ENCODE measurements around the gene GAS5. TPM values are rescaled to one million over a fixed set of nuclear protein-coding genes. Genes with fewer than 3 reads are reported as not detected.
"Not testable (repeated sequence)": the region's sequence is repeated elsewhere in the genome, so short reads cannot be mapped to it uniquely, and the experiment has no call there.

The GAS5 gene
- 428 TPM for total RNA-seq (ENCODE audit: insufficient read depth, low replicate concordance)

- DNase-seq (ENCODE audit: low spot score) = peak; percentile 100
These were observed at the start of gene GAS5 for GRCh38 chr1:173867753-173868265. Gene GAS5, minus strand, starts transcription at chr1:173867989.

DNA sequence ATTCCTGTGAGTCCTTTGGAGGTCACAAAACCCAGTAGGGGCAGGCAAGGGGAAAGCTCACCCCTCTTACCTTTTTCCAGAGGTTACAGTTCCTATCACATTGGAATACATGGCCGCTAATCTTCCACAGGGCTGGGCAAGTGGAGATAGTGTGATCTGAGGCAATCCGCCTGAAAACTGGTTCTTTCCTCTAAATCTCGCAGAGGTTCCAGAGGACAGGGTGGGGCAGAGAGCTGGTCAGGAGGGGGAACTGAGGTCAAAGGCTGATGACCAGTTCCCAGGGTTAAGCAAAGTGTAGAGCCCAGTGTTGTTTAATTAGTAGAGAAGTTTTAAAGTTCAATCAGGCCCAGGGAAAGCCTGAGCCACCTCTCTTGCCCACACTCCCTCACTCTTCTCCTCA is 49.4 kb upstream of the GAS5 start, which contains the start of gene SERPINC1:
SERPINC1 (minus strand) TSS at position 179 of the 400 bp plus-strand sequence; CDS start at position 111, 68 bp downstream.
- no peak for DNase-seq (ENCODE audit: low spot score)

DNA sequence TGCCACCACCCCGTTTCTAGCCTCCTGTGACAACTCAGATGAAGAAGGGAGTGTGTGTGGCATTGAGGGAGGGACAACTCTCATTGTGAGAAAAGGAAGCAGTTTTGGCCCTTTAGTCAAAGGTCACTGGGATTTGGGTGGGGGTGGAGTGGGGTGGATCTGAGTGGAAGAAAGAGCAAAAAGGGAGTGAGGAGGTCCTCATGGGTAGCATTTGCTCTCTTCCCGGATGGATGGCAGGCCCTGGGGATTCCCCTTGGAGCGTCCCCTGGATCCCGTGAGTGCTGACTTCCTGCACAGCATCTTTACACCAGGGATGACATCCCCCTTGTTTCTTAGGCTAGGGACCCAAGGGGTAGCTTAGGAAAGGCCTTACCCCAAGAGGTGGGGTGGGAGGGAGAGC is 48.9 kb upstream of the GAS5 start:
- no peak for DNase-seq (ENCODE audit: low spot score)

DNA sequence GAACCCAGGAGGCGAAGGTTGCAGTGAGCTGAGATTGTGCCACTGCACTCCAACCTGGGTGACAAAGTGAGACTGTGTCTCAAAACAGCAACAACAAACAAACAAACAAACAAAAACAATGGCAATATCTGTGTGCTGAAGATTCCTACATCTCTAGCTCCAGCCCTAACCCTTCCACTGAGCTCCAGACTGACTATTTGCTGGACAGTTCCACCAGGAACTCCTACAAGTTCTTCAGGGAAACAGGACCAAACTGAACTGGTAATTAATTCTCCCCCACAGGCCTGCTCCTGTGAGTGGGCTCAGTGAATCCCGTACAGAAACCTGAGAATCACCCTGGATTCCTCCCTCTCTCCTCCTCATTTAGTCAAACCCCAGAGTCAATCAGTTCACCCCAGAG is 47.8 kb upstream of the GAS5 start:
- no peak for DNase-seq (ENCODE audit: low spot score)

- DNase-seq (ENCODE audit: low spot score) = no peak
These were observed 46.6 kb upstream of the GAS5 start for GRCh38 chr1:173914366-173914871.

- DNase-seq (ENCODE audit: low spot score) = no peak
These were observed 45.3 kb upstream of the GAS5 start for GRCh38 chr1:173913111-173913510.

DNA sequence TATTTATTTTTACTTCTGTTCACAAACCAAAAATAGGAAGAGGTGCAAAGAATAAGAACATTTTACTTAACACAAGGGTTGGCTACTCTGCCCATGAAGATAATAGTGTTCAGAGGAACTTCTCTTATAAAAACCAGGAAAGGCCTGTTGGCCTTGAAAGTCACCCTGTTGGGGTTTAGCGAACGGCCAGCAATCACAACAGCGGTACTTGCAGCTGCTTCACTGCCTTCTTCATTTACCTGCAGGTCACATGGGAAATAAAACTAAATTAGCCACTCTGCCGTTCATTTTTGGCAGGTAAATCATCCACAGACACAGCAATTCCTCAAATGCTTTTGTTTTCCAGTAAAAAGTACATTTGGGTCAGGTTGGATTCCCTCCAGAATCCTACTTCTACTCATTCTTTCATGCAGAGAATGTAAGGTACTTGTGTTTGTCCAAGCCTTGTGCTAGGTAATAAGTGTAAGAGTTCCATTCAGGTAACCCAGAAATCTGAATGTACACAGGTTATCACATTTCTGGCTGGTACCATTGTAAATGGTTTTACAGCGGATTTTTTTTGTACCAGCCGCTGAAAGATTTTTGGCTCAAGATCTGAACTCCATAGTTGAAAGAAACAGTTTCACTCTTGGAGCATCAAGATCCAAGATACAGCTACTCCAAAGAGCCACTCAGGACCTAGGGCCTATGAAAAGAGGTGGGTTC is 36.2 kb upstream of the GAS5 start:
- DNase-seq (ENCODE audit: low spot score) = no peak

- no peak for DNase-seq (ENCODE audit: low spot score)
These were observed 33.2 kb upstream of the GAS5 start for GRCh38 chr1:173900992-173901391.

GRCh38 chr1:173900427-173900826 is 32.6 kb upstream of the GAS5 start:
- DNase-seq (ENCODE audit: low spot score) = no peak

DNA sequence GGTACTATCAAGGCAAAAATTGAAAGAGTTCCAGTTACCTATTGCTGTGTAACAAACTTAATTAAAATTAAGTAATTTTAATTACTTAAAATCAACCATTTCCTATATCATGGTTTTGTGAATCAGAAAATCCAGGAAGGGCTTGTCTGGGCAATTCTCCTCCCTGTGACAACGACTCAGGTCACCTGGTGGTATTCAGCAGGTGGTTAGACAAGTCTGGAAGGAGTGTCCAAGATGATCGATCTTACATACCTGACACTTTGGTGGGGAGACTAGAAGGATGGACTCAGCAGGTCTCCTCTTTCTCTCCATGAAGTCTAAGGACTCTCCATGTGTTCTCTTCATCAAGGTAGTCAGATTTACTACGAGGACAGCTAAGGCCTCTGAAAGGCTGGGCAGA is 26.4 kb upstream of the GAS5 start:
- no peak for DNase-seq (ENCODE audit: low spot score)

GRCh38 chr1:173893611-173894010 is 25.8 kb upstream of the GAS5 start:
- DNase-seq (ENCODE audit: low spot score) = no peak

DNA sequence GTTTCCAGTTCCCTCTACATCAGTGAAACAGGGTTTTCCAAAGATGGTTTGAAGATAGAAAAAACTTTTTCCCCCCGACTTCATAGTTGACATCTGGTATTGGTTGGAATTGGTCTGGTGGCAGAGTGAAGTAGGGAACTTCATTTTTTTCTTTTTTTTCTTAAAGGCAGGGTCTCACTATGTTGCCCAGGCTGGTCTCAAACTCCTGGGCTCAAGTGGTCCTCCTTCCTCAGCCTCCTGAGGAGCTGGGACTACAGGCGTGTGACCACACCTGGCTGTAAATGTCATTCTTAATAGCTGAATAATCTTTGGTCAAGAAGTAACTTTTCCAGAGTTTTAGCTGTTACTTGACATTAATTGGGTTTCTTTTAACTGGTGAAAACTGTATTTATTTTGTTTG is 22.1 kb upstream of the GAS5 start:
- no peak for DNase-seq (ENCODE audit: low spot score)

GRCh38 chr1:173888749-173889148 is 21.0 kb upstream of the GAS5 start:
- DNase-seq (ENCODE audit: low spot score) = no peak

DNA sequence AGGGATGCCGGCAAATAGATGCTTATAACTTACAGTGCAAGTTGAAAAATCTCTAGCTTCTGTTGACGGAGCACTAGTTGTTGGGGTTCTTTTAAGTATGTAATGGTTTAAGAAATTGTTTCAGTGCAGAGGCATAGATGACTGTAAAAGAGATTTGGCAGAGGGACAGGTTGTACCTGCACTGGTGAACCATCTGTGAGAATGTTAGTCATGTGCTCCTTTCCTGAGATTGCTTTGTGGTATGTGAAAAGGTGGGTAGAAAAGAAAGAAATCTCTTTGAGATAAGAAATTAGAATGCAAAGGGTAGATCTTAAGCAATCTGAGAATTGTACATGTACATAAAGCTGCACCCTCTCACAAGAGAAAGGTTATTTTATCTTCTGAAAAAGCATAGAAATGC is 19.8 kb upstream of the GAS5 start:
- no peak for DNase-seq (ENCODE audit: low spot score)

DNA sequence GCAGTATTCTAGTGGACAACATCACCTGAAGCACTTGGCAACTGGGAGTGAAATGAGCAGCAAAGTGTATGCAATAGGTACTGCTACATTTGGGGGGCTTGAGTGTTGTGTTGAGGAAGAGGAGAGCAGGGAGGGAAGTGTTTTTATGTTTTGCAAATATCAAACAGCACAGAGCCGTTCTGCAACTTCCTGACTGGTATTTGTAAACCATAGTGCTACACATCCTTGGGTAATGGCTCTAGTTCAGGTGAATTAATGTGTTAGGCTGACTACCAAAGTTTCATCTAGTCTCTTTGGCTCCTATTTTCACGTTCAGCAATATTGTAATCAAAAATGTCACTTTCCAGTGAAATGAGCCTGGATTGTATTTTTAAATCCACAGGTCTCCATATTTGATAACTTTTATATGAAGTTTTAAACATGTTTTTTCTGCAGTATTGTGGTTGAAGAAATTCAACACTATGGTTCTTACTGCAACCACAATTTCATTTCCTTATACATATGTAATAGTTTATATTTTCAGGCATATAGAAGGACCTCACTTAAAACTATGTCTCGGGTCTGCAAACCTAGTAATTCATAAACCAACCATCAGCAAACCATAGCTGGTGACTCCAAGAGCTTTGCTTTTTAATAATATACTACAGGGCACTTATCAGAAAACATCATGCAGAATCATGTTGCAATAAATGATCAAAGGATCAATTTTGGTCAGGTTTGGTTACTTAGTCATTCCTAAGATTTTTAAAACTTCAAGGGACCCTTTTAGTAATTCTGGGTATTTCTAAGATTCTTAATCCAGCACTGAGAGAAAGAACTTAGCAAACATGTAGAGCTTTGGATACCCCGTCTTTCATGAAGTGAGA is 19.2 kb upstream of the GAS5 start:
- no peak for DNase-seq (ENCODE audit: low spot score)

DNA sequence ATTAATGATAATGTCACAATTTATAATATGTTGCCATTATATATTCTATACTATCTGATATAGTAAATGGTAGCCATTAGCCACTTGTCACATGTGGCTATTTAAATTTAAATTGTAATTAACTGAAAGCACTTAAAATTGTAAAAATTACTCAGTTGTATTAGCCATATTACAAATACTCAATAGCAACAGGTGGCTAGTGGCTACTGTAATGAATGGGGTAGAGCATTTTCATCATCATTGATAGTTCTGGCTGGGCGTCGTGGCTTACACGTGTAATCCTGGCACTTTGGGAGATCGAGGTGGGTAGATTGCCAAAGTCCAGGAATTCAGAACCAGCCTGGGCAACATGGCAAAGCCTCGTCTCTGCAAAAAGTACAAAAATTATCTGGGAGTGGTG is 16.9 kb upstream of the GAS5 start:
- DNase-seq (ENCODE audit: low spot score) = no peak

DNA sequence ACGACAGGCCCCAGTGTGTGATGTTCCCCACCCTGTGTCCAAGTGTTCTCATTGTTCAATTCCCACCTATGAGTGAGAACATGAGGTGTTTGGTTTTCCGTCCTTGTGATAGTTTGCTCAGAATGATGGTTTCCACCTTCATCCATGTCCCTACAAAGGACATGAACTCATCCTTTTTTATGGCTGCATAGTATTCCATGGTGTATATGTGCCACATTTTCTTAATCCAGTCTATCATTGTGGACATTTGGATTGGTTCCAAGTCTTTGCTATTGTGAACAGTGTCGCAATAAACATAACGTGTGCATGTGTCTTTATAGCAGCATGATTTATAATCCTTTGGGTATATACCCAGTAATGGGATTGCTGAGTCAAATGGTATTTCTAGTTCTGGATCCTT is 13.3 kb upstream of the GAS5 start:
- not testable (repeated sequence) for DNase-seq (ENCODE audit: low spot score)

DNA sequence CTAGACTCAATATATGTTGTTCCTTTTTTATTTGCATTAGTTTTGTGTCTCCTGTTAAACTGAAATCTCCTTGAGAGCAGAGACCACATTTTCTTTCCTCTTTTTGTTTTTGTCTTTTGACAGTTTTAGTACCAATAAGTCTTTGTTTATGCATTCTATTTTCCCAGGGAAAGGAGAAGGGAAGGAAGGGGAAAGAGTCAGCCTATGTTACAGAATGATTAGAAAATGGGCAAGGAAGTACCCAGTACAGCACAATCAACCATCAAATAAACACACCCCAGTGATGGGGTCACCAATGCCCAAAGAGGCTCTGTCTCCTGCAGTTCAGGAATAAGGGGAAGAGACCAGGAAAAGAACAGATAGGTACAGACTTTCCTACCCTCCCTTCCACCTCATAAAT is 10.5 kb upstream of the GAS5 start:
- no peak for DNase-seq (ENCODE audit: low spot score)

DNA sequence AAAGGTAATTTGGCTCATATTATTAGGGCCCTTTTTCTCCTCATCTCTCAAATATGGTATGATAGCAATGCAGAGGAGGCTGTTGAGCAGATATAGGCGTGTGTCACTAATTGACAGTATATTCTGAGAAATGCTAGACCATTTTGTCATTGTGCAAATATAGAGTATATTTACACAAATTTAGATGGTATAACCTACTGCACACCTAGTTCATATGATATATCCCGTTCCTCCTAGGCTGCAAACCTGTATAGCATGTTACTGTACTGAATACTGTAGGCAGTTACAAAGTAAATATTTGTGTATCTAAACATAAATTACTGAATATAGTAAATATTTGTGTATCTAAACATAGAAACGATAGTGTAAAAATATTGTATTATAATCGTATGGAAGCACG is 8.9 kb upstream of the GAS5 start:
- no peak for DNase-seq (ENCODE audit: low spot score)

DNA sequence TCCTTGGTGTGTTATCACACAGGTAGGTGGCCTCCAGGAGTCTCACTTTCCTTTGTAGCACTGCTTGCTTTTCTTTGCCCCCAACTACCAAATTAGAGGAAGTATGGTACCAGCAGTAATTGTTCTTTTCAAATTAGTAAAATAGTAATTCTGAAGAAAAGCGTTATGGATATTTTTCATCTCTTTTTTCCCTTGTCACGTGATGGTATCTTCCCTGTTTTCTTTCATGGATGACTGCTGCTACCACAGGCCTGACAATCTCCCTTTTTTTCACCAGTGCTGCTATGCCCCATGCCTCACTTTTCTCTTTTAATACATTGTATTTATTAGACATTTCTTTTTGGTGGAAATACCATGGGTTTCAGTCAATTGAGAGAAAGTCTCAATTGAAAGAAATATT is 3.7 kb upstream of the GAS5 start:
- no peak for DNase-seq (ENCODE audit: low spot score)

GRCh38 chr1:173871091-173871490 is 3.3 kb upstream of the GAS5 start:
- no peak for DNase-seq (ENCODE audit: low spot score)

DNA sequence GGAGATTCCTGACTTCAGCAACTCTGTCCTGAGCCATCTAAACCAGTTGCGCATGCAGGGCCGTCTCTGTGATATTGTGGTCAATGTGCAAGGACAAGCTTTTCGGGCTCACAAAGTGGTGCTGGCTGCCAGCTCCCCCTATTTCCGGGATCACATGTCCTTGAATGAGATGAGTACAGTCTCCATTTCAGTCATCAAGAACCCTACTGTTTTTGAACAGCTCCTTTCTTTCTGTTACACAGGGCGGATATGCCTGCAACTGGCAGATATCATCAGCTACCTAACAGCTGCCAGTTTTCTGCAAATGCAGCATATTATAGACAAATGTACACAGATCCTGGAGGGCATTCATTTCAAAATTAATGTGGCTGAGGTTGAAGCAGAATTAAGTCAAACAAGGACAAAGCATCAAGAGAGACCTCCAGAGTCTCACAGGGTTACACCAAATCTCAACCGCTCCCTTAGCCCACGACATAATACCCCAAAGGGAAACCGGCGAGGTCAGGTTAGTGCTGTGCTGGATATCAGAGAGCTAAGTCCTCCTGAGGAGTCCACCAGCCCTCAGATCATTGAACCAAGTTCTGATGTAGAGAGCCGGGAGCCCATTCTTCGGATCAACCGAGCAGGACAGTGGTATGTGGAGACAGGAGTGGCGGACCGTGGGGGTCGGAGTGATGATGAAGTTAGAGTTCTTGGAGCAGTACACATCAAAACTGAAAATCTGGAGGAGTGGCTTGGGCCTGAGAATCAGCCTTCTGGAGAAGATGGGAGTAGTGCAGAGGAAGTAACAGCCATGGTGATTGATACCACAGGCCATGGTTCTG is 2.7 kb upstream of the GAS5 start:
- no peak for DNase-seq (ENCODE audit: low spot score)

All from umbilical cord (tissue), 2 donors.